ENCODE results near the gene SEC23B. TPM values are rescaled to one million over a fixed set of nuclear protein-coding genes. Genes with fewer than 3 reads are reported as not detected.

Gene SEC23B
- total and polyA plus RNA-seq, 2 of the 4 experiments (the other 2 are of a cell fraction): 51.5 to 78.9 TPM

DNA sequence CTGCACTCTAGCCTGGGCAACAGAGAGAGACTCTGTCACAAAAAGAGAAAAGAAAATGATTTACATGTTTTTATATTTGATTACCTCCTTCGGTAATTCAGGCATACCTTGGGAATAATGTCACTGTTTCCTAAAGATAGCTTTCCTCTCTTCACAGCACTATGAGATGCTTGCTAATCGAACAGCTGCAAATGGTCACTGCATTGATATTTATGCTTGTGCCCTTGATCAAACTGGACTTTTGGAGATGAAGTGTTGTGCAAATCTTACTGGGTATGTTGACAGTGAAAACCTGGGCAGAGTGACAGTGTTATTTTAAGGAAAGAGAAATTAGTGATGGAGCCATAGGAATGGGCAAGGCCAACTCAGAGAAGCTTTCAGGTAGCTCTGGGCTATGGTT lies 19.6 kb downstream of the SEC23B start:
- Histone ChIP-seq H3K4me3 (ENCODE audit: insufficient read depth, low read depth, low read length) (no peak overlapping the region), H3K18ac (ENCODE audit: low read depth, low read length) (no peak overlapping the region), H2BK5ac (ENCODE audit: low read depth, low read length, poor library complexity, severe bottlenecking) (no peak overlapping the region), H2AK5ac (ENCODE audit: low read depth, low read length) (no peak overlapping the region), H4K8ac (ENCODE audit: low read depth in 2 of 2, low read length in 2 of 2) (no peak overlapping the region), H3K27ac (ENCODE audit: insufficient read depth, low read length) (no peak overlapping the region), H4K91ac (ENCODE audit: insufficient read depth, low read depth, low read length) (no peak overlapping the region), H3K36me3 (ENCODE audit: control insufficient read depth, insufficient read depth, low read length) (peaks cover 49% of the 10 kb centered on the region), H2AK9ac (replicated peaks; ENCODE audit: low read depth, low read length, poor library complexity) (no peak overlapping the region), H3K56ac (ENCODE audit: extremely low read depth, insufficient read depth, low read length) (no peak overlapping the region), H3K79me1 (ENCODE audit: low read depth in 1 of 2, low read length in 2 of 2) (peaks cover 9 to 10% of the 10 kb centered on the region in 2 experiments), H3K27me3 (ENCODE audit: control insufficient read depth, insufficient read depth, low read length) (no peaks in the 10 kb centered on the region), H2BK120ac (ENCODE audit: low read depth, low read length) (no peak overlapping the region), H3K9me1 (ENCODE audit: insufficient read depth, low read length) (peaks cover 5% of the 10 kb centered on the region), H3K9me3 (ENCODE audit: control insufficient read depth, insufficient read depth, low read length) (no peaks in the 10 kb centered on the region), H3K23ac (ENCODE audit: low read depth, low read length) (no peak overlapping the region), H4K20me1 (ENCODE audit: insufficient read depth, low read length) (no peaks in the 10 kb centered on the region), H3K4me1 (ENCODE audit: control insufficient read depth, insufficient read depth, low read length) (peaks cover 2% of the 10 kb centered on the region), H4K5ac (ENCODE audit: low read depth, low read length) (no peak overlapping the region), H3K9ac (ENCODE audit: low read depth, low read length) (no peak overlapping the region), H3K4ac (ENCODE audit: low read depth, low read length) (no peak overlapping the region), H3K14ac (replicated peaks; ENCODE audit: low read depth, low read length) (no peak overlapping the region), H2BK15ac (ENCODE audit: low read depth, low read length) (no peak overlapping the region), H2AFZ (replicated peaks; ENCODE audit: low read length, poor library complexity) (no peak overlapping the region), H2BK20ac (ENCODE audit: low read depth, low read length) (no peak overlapping the region), H3K4me2 (ENCODE audit: low read depth, low read length) (no peak overlapping the region)
- no peak for DNase-seq
- ATAC-seq (ENCODE audit: low read depth): no peak
- dilution Hi-C loops (cut with HindIII; ENCODE audit: low sequenced_read_pairs, unreplicated experiment): no loop called here
- POLR2A ChIA-PET (ENCODE audit: unreplicated experiment): no interaction called here
- in situ Hi-C loops (cut with MboI; ENCODE audit: low sequenced_read_pairs): loop anchor here (25.0 kb wide), 2 partner anchors 110 to 1510 kb away; no protein-coding TSS in a partner anchor
- CTCF ChIA-PET: no interaction called here
- no TSS peak for BruUV-seq (replicated peaks)
- intact Hi-C loops (cut with micrococcal nuclease): no loop called here
- no CpG with 5 or more reads among the region's 2 CpGs for WGBS, 2 experiments (ENCODE audit: extremely low coverage in 2 of 2, insufficient read length in 1 of 2)
- TF ChIP-seq RAD21 (IDR thresholded peaks at IDR 0.05; ENCODE audit: low read length) (no peak), CHD1 (IDR thresholded peaks at IDR 0.05; ENCODE audit: low read depth, low read length) (no peak), SMC3 (IDR thresholded peaks at IDR 0.05; ENCODE audit: low read depth, low read length) (no peak), ELK1 (IDR thresholded peaks at IDR 0.05; ENCODE audit: borderline replicate concordance, low read depth, low read length) (no peak), NFE2L2 (IDR thresholded peaks at IDR 0.05; ENCODE audit: low read depth, low read length) (no peak), MAZ (IDR thresholded peaks at IDR 0.05; ENCODE audit: borderline replicate concordance, low read depth, low read length) (no peak), POLR2A (IDR thresholded peaks at IDR 0.05; ENCODE audit: low read depth, low read length) (no peak), USF2 (IDR thresholded peaks at IDR 0.05; ENCODE audit: low read depth, low read length) (no peak), RCOR1 (IDR thresholded peaks at IDR 0.05; ENCODE audit: insufficient replicate concordance, low read length) (no peak), RFX5 (IDR thresholded peaks at IDR 0.05; ENCODE audit: low read depth, low read length) (no peak), FOS (IDR thresholded peaks at IDR 0.05; ENCODE audit: low read depth, low read length) (no peak), BHLHE40 (IDR thresholded peaks at IDR 0.05; ENCODE audit: low read depth, low read length) (no peak), MAFK (IDR thresholded peaks at IDR 0.05; ENCODE audit: low read depth, low read length) (no peak), MXI1 (IDR thresholded peaks at IDR 0.05; ENCODE audit: borderline replicate concordance, low read depth, low read length) (no peak), CEBPB (IDR thresholded peaks at IDR 0.05; ENCODE audit: low read depth, low read length) (no peak)
- TF ChIP-seq, protein P1, sequence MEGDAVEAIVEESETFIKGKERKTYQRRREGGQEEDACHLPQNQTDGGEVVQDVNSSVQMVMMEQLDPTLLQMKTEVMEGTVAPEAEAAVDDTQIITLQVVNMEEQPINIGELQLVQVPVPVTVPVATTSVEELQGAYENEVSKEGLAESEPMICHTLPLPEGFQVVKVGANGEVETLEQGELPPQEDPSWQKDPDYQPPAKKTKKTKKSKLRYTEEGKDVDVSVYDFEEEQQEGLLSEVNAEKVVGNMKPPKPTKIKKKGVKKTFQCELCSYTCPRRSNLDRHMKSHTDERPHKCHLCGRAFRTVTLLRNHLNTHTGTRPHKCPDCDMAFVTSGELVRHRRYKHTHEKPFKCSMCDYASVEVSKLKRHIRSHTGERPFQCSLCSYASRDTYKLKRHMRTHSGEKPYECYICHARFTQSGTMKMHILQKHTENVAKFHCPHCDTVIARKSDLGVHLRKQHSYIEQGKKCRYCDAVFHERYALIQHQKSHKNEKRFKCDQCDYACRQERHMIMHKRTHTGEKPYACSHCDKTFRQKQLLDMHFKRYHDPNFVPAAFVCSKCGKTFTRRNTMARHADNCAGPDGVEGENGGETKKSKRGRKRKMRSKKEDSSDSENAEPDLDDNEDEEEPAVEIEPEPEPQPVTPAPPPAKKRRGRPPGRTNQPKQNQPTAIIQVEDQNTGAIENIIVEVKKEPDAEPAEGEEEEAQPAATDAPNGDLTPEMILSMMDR (conservative IDR thresholded peaks at IDR 0.05; ENCODE audit: low read depth, low read length): no peak

All from IMR-90 (cell line).